HG03432 (cell line): ENCODE measurements around the gene SSR2.
A peak's percentile ranks its signal among the peaks of the same experiment; 100 is the strongest.

Experiments used
- ATAC-seq: cut with Tn5 transposase; IDR thresholded peaks from one replicate; pipeline ENCODE4 v1.9.1; 2021; ENCODE audit warnings: mild to moderate bottlenecking, moderate library complexity; ENCODE audit not compliant: unreplicated experiment

Gene SSR2

DNA sequence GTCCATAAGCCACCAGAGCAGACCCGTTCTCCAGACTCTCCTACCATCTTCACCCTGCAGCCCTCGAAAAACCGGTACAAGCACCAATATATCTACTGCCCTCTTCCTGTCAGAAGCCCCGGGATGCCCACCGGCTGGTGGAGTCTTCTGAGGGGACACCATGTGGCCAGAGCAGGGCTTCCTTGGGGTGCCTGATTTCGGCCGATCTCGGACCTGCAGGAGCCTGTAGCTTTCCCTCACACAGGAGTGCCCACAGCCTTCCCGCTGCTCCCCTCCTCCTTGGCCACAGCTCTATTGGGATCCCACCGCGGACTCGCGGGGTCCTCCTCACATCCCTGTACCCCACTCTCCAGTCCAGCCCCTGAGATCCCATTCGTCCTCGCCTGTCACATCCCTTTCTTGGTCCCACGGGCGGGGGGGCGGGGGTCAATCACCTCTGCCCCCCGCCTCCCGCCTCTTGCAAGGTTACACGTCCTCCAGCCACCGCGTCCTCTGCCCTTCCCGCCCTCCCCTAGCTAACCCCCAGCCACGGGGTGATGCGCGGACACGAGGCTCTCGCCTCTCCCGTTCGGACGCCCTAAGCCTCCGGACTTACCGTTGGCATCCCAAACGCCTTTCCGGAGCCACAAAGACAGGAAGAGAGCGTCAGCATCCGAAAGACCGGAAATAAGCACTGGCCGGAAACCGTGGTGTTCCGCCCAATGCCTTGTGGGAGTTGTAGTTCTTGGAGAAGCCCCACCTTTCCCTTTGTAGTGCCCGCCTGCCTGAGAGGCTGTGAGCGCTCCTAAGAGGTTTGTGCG is at the start of gene SSR2:
TSS of gene SSR2 (minus strand) at position 659 of the 800 bp plus-strand sequence. CDS start 784 bp downstream, outside the sequence.
- ATAC-seq: peak; percentile 98

GRCh38 chr1:156070548-156070947 is 49.8 kb upstream of the SSR2 start:
- no peak for ATAC-seq

GRCh38 chr1:156069490-156070455 is 49.0 kb upstream of the SSR2 start:
- no peak for ATAC-seq

- ATAC-seq: no peak
Observed at GRCh38 chr1:156067262-156067661, 46.5 kb upstream of the SSR2 start.

DNA sequence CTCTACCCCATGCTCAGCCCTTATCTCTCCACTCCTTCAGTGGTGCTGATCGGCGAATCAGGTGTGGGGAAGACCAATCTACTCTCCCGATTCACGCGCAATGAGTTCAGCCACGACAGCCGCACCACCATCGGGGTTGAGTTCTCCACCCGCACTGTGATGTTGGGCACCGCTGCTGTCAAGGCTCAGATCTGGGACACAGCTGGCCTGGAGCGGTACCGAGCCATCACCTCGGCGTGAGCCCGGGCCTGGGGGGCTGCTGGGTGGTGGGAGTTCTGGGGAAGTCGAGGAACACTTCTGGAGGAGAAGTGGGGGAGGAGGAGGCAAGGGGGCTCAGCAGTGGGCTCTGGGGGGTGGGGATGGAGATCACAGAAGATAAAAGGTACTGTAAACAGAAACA is 45.1 kb upstream of the SSR2 start:
- ATAC-seq: no peak

- ATAC-seq: no peak
Observed at GRCh38 chr1:156065212-156065611, 44.5 kb upstream of the SSR2 start.

- ATAC-seq: no peak
Observed at GRCh38 chr1:156064615-156065014, 43.9 kb upstream of the SSR2 start.

DNA sequence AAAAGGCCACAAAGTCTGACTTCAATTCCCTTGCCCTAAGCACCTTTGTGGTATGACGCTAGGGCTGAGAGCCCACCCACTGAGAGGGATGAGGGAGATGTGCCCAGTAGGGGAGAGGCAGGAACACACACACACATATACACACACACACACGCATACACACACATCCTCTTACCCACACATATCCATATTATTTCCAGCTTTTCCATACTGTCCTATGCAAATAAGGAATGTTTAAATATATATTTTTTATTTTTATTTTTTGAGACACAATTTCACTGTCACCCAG is 43.2 kb upstream of the SSR2 start:
- no peak for ATAC-seq

DNA sequence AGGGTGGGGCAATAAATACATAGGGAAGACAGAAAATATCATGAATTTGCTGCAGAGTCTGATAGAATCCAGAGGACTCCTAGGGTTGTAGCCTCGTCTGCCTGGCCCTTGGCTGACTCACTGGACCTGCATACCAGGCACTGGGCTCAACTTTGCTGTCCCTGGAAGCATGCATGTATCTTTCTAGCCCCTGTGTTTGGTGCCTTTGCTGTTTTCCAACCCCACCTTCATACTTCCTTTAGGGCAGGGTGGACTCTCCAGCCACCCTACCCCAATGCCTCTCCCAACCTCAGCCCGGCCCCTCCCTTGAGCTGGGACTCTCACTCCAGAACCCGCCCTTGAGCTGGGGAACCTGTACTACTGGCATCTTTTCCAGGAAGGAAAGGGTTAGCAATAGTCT is 41.4 kb upstream of the SSR2 start:
- ATAC-seq: no peak

- ATAC-seq: no peak
Observed at GRCh38 chr1:156060937-156061636, 40.3 kb upstream of the SSR2 start, which contains the start of gene RAB25. RAB25 (plus strand) TSS chr1:156061160; CDS start chr1:156061401, 241 bp downstream.

GRCh38 chr1:156056326-156056849 is 35.6 kb upstream of the SSR2 start:
- no peak for ATAC-seq

DNA sequence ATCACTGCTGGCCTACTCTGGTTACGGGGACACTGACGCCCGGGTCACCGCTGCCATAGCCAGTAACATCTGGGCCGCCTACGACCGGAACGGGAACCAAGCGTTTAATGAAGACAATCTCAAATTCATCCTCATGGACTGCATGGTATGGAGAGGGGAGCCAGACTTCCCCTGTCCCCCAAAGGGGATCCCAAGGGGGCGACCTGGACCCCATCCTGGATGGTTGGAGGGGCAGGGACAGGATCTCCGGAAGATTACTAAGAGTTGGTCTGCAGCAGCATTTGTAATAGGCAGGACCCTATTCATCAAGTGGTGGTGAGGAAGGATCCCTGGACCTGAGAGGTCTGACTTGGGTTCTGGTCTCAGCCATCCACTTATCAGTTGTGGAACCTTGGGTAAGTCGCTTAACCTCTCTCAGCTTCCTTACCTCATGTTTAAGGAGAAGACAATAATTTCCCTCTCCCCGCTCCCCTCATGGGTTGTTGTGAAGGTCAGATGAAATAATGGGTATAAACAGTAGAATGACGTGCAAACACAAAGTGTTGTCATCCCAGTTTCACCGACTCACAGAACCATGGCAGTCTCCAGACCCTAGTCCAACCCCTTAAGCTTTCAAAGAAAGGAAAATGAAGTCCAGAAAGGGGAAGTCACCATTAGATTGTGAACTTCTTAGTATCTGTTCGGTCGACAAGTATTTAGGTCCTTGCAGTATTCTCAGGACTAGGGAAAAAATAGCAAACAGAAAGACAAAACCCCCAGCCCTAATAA is 34.7 kb upstream of the SSR2 start:
- no peak for ATAC-seq

DNA sequence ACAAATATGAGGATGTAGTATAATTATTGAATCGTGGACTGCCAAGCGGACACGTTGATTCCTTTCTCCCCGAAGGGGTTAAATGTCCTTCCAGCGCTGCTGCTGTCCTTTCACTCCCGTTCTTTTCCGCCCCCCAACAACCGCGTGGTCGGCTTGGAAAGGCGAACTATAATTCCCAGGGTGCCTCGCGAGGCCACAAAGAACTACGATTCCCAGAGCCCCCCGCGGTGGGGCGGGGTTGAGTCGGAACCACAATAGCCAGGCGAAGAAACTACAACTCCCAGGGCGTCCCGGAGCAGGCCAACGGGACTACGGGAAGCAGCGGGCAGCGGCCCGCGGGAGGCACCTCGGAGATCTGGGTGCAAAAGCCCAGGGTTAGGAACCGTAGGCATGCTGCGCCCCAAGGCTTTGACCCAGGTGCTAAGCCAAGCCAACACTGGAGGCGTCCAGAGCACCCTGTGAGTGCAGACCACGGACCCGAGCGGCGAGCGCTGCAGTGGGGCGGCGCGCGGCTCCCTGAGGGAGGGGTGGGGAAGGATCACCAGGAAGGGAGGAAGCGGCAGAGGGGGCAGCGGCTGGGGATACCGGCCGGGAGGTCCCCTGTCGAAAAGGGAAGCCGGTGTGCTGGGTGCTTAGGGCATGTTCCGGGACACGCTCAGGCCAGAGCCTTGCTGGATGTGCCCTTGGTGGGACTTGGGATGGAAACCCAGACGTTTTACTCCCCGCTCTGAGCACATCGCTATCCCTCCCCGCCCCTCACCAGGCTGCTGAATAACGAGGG is 33.9 kb upstream of the SSR2 start, which contains the start of gene LAMTOR2:
TSS of gene LAMTOR2 (plus strand) at position 283 of the 781 bp plus-strand sequence. CDS start at position 391, 108 bp downstream.
- ATAC-seq: peak; percentile 72

DNA sequence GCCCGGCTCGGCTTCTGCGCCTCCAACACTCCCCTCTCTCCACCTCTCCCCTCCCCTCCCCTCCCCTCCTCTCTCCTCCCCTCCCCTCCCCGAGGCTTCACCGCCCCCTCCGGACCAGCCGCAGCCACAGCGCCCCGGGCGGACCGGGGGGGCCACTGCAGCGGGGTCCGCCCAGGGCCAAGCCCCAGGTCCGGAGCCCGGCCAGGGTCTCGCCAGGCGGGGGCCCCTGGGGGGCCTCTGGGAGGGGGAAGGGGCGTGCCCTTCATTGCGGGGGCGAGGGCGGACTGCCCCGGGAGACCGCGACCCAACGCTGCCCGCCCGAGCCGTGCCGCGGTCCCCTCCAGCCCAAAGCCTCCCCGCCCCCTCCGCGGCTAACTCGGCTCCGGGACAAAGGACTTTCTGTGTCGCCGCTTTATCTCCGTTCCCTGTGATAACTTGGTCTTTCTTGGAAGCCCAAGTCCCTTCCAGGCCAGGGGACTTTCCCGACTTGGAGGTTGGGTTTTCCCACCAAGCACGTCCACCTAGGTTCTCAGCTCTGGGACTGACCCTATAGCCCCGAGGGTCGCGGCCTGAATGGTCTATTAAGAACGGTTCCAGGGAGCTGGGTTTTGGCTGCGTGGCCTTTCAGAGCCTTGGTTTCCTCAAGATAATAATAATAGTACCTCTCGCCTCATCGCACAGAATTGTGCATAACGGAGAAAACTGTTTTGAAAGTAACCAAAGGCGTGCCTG is 33.2 kb upstream of the SSR2 start, which contains the start of gene UBQLN4:
TSS of gene UBQLN4 (minus strand) at position 31 of the 732 bp plus-strand sequence. CDS start 97 bp downstream, outside the sequence.
- peak; percentile 48 for ATAC-seq

GRCh38 chr1:156052862-156053767 is 32.4 kb upstream of the SSR2 start:
- peak; percentile 29 for ATAC-seq

- no peak for ATAC-seq
Observed at GRCh38 chr1:156051011-156051725, 30.4 kb upstream of the SSR2 start.

DNA sequence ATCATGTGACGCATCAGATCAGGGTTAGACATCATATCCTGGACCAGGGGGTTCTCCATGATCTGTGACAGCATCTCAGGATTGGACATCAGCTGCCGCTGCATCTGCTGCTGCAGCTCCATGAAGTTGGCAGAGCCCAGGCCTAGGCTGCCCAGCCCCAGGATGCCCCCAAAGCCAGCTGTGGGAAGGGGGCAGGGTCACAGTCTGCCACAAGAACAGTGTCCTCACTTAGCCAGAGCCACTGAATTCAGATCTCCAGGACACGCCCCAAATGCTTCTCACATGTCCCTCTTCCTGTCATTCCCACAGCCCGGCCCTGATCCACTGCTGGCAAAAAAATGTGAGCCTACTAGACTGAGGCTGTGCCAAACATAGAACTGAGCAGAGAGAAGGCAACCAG is 29.6 kb upstream of the SSR2 start:
- ATAC-seq: no peak
